Loucy (cell line): ENCODE results near the gene IGSF22.

Experiments
- EZH2phosphoT487 ChIP-seq: fragments of 200-600 bp; IDR thresholded peaks from 2 replicates; pipeline ENCODE4 v1.6.1; 2018; ENCODE audit warnings: antibody characterized with exemption, mild to moderate bottlenecking, moderate library complexity, borderline replicate concordance
- TF ChIP-seq, protein P1 (sequence below): fragments of 200-600 bp; sonication (generic); conservative IDR thresholded peaks from 2 replicates; pipeline ENCODE4 v1.5.1; 2014; ENCODE audit warnings: mild to moderate bottlenecking, antibody characterized with exemption, low read length

DNA sequence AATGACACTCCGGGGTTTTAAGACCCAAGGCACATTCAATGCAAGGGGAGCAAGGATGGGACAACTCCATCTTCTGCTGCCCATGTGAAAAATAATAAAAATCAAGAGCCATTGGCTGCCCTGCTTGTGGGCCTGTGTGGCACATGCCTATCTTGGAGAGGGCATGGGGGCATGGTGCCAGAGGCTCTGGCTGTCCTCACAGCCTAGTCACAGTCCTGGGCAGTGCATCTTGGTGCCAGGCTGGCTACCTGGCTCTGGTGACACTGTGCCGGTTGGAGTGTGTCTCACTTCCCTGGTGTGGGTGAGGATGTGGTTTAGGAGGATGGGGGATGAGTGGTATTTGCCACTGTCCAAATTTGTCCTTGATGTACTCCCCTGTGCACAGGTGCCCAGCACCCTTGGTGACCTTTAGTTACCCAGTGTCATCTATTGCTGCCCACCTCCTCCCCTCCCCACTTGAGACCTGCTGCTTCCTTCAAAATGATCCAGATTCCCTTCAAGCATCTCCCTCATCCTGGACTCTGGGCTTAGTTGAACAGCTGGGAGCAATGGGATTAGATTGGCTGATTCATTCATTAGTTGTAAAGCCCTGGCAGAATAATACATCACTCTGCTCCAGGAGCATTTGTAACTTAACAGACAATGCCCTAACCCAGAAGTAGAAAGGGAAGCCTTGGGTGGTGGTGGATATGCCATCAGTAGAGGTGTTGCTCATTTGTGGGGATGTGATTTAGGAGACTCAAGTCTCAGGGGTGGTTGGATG, 22.8 kb downstream of the IGSF22 start:
- no peak for TF ChIP-seq EZH2phosphoT487
- TF ChIP-seq, protein P1, sequence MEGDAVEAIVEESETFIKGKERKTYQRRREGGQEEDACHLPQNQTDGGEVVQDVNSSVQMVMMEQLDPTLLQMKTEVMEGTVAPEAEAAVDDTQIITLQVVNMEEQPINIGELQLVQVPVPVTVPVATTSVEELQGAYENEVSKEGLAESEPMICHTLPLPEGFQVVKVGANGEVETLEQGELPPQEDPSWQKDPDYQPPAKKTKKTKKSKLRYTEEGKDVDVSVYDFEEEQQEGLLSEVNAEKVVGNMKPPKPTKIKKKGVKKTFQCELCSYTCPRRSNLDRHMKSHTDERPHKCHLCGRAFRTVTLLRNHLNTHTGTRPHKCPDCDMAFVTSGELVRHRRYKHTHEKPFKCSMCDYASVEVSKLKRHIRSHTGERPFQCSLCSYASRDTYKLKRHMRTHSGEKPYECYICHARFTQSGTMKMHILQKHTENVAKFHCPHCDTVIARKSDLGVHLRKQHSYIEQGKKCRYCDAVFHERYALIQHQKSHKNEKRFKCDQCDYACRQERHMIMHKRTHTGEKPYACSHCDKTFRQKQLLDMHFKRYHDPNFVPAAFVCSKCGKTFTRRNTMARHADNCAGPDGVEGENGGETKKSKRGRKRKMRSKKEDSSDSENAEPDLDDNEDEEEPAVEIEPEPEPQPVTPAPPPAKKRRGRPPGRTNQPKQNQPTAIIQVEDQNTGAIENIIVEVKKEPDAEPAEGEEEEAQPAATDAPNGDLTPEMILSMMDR = no peak
